KMS-11 (cell line): ENCODE results near the gene RNF214.

Experiments used
- H2AFZ ChIP-seq: fragments of 200-600 bp; sonication (generic); 2 replicates; pipeline ENCODE4 v1.6.1; 2016; ENCODE audit warnings: antibody characterized with exemption, mixed run types, low read depth
- H3K27ac ChIP-seq: fragments of 200-600 bp; sonication (generic); 2 replicates; pipeline ENCODE4 v1.6.1; 2016; ENCODE audit warnings: mild to moderate bottlenecking, mixed run types
- H3K27me3 ChIP-seq: fragments of 200-600 bp; sonication (generic); 2 replicates; pipeline ENCODE4 v1.6.1; 2017; ENCODE audit warnings: mild to moderate bottlenecking, low read depth, mixed run types, moderate library complexity; ENCODE audit not compliant: insufficient read depth
- H3K36me3 ChIP-seq: fragments of 200-600 bp; sonication (generic); 2 replicates; pipeline ENCODE4 v1.6.1; 2017; ENCODE audit warnings: mild to moderate bottlenecking, mixed run types; ENCODE audit not compliant: insufficient read depth
- H3K4me1 ChIP-seq: fragments of 200-600 bp; sonication (generic); 2 replicates; pipeline ENCODE4 v1.6.1; 2016; ENCODE audit warnings: mild to moderate bottlenecking, low read depth, mixed run types; ENCODE audit not compliant: poor library complexity, severe bottlenecking
- H3K4me2 ChIP-seq: fragments of 200-600 bp; sonication (generic); 2 replicates; pipeline ENCODE4 v1.7.0; 2016; ENCODE audit warnings: mild to moderate bottlenecking, mixed run types
- H3K4me3 ChIP-seq: fragments of 200-600 bp; sonication (generic); IDR thresholded peaks from 2 replicates; pipeline ENCODE4 v1.6.1; 2017; ENCODE audit warnings: low read depth, low read length, mixed read lengths; ENCODE audit not compliant: insufficient read depth
- H3K79me2 ChIP-seq: fragments of 200-600 bp; sonication (generic); 2 replicates; pipeline ENCODE4 v1.6.1; 2016; ENCODE audit warnings: low read depth, mixed run types; ENCODE audit not compliant: insufficient read depth
- H3K9ac ChIP-seq: fragments of 200-600 bp; sonication (generic); 2 replicates; pipeline ENCODE4 v1.6.1; 2016; ENCODE audit warnings: mild to moderate bottlenecking, mixed run types
- H4K20me1 ChIP-seq: fragments of 200-600 bp; sonication (generic); 2 replicates; pipeline ENCODE4 v1.6.1; 2016; ENCODE audit warnings: mild to moderate bottlenecking, mixed run types; ENCODE audit not compliant: insufficient read depth
- CTCF ChIP-seq: fragments of 200-600 bp; sonication (generic); conservative IDR thresholded peaks from 2 replicates; pipeline ENCODE4 v1.6.1; 2017; ENCODE audit warnings: low read depth, mild to moderate bottlenecking, antibody characterized with exemption, low read length, moderate library complexity, mixed read lengths

RNF214 gene

GRCh38 chr11:117229931-117230285 is 2.6 kb upstream of the RNF214 start:
- no peaks in the 10 kb centered on the region for H3K27me3 ChIP-seq
- H3K27ac ChIP-seq = no peak overlapping the region
- peaks cover 11% of the 10 kb centered on the region; the same call in 1 of the 2 replicates for H3K79me2 ChIP-seq
- H3K4me3 ChIP-seq = no peak overlapping the region
- H4K20me1 ChIP-seq = no peaks in the 10 kb centered on the region
- peaks cover 13% of the 10 kb centered on the region for H3K4me1 ChIP-seq
- H3K9ac ChIP-seq = no peak overlapping the region
- no peak overlapping the region for H2AFZ ChIP-seq
- TF ChIP-seq CTCF = no peak
- no peak overlapping the region for H3K4me2 ChIP-seq
- no peaks in the 10 kb centered on the region for H3K36me3 ChIP-seq

- peaks cover 11% of the 10 kb centered on the region; the same call in 1 of the 2 replicates for H3K79me2 ChIP-seq
- no peak for TF ChIP-seq CTCF
- H3K27me3 ChIP-seq = no peaks in the 10 kb centered on the region
- H3K4me2 ChIP-seq = 0 out of 2 replicates have a peak overlapping the region, but pooled peaks have one; percentile 72
- H3K36me3 ChIP-seq = no peaks in the 10 kb centered on the region
- H3K4me3 ChIP-seq = no peak overlapping the region
- H2AFZ ChIP-seq = no peak overlapping the region
- H4K20me1 ChIP-seq = no peaks in the 10 kb centered on the region
- peaks cover 13% of the 10 kb centered on the region for H3K4me1 ChIP-seq
- no peak overlapping the region for H3K9ac ChIP-seq
- no peak overlapping the region for H3K27ac ChIP-seq
Observed at GRCh38 chr11:117230286-117230961, 2.0 kb upstream of the RNF214 start.

- Histone ChIP-seq H2AFZ (peak overlapping the region; percentile 76; the same call in 1 of the 2 replicates), H3K27ac (no peak overlapping the region), H3K4me3 (no peak overlapping the region), H3K4me1 (peaks cover 13% of the 10 kb centered on the region), H4K20me1 (no peaks in the 10 kb centered on the region), H3K36me3 (no peaks in the 10 kb centered on the region), H3K79me2 (peaks cover 11% of the 10 kb centered on the region; the same call in 1 of the 2 replicates), H3K4me2 (peak overlapping the region; percentile 72), H3K27me3 (no peaks in the 10 kb centered on the region), H3K9ac (peak overlapping the region; percentile 79; the same call in 1 of the 2 replicates)
- no peak for TF ChIP-seq CTCF
Observed at GRCh38 chr11:117230999-117231841, 1.3 kb upstream of the RNF214 start.

- Histone ChIP-seq H3K27ac (peak within 1 kb of the TSS; percentile 40; the same call in 1 of the 2 replicates), H2AFZ (peak within 1 kb of the TSS; percentile 76), H3K4me2 (peak within 1 kb of the TSS; percentile 72), H4K20me1 (no peaks in the 10 kb centered on the region), H3K9ac (peak within 1 kb of the TSS; percentile 79; the same call in 1 of the 2 replicates), H3K79me2 (peaks cover 11% of the 10 kb centered on the region; the same call in 1 of the 2 replicates), H3K4me3 (no peak within 1 kb of the TSS), H3K36me3 (no peaks in the 10 kb centered on the region), H3K27me3 (no peaks in the 10 kb centered on the region), H3K4me1 (peaks cover 13% of the 10 kb centered on the region)
- no peak for TF ChIP-seq CTCF
Observed at GRCh38 chr11:117231842-117232091, 704 bp upstream of the RNF214 start, which contains the start of gene PCSK7. PCSK7 (minus strand) TSS chr11:117232073; CDS start chr11:117229844, 2,229 bp downstream.
